Fibroblast of the aortic adventitia (primary cell): ENCODE data around the gene SLC24A3. TPM values are rescaled to one million over a fixed set of nuclear protein-coding genes. Genes with fewer than 3 reads are reported as not detected.

ENCODE experiments used
- DNase-seq: peaks from one replicate; pipeline ENCODE4 v3.0.0-alpha.2; 2010; ENCODE audit warnings: low read depth
- H3K4me3 ChIP-seq: 2 replicates; pipeline ENCODE4 v1.5.1; 2011; ENCODE audit warnings: low read depth, mild to moderate bottlenecking, control low read depth, low read length, moderate library complexity
- total RNA-seq: library from RNA; depleted of rRNA; stranded (reverse); fragments of >200 nt; gene quantifications from 2 replicates; pipeline ENCODE4 v1.2.3, GENCODE V29; 2012; ENCODE audit warnings: low replicate concordance
- TF ChIP-seq, protein P1 (sequence below): IDR thresholded peaks from 2 replicates; pipeline ENCODE4 v1.5.1; 2011; ENCODE audit warnings: mild to moderate bottlenecking, low read length, control low read depth, inconsistent platforms; ENCODE audit not compliant: insufficient read depth

The SLC24A3 gene
- total RNA-seq, 1 donor = not detected

DNA sequence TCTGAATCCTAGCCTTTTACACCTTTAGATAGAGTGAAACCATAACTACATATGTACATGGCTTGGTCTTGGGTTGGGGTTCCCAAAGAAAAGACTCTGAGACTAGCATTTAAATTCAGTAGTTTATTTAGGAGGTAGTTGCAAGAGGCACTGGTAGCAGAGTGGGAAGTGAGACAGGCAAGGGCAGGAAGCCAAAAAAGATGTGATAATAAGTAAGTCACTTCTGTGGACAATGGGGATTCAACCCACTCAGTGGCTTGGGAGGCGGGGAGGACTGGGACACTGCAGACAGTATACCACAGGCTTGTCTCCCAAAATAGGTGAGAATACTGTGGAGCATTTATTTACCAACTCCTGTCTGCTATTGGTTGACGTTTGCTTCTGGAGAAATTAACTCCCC is 131.9 kb downstream of the SLC24A3 start:
- no peak for DNase-seq
- no peak overlapping the region for H3K4me3 ChIP-seq
- TF ChIP-seq, protein P1, sequence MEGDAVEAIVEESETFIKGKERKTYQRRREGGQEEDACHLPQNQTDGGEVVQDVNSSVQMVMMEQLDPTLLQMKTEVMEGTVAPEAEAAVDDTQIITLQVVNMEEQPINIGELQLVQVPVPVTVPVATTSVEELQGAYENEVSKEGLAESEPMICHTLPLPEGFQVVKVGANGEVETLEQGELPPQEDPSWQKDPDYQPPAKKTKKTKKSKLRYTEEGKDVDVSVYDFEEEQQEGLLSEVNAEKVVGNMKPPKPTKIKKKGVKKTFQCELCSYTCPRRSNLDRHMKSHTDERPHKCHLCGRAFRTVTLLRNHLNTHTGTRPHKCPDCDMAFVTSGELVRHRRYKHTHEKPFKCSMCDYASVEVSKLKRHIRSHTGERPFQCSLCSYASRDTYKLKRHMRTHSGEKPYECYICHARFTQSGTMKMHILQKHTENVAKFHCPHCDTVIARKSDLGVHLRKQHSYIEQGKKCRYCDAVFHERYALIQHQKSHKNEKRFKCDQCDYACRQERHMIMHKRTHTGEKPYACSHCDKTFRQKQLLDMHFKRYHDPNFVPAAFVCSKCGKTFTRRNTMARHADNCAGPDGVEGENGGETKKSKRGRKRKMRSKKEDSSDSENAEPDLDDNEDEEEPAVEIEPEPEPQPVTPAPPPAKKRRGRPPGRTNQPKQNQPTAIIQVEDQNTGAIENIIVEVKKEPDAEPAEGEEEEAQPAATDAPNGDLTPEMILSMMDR = no peak

DNA sequence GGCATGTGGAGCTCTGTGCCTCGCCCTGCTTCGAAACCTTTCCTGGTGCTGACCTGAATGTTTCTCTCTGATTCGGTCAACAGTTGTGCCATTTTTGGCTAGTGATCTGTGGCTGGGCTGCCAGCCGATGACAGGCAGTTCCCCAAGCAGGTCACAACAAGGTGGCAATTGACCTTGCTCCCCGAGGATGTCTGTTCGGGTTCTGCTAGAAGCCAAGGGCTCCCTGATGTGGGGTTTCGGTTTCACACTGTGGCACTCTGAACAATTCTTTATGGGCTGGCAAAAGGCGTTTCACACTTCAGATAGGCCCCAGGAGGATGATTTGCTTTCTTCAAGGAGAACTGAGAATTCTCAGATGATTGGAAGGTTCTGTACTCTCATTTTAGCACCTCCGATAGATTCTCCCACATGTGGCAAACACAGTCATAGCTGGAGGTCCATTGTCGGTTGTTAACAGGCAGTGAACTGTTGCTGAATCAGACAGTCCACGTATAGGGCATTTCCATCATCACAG is 135.6 kb downstream of the SLC24A3 start:
- TF ChIP-seq, protein P1 = no peak
- no peak for DNase-seq

DNA sequence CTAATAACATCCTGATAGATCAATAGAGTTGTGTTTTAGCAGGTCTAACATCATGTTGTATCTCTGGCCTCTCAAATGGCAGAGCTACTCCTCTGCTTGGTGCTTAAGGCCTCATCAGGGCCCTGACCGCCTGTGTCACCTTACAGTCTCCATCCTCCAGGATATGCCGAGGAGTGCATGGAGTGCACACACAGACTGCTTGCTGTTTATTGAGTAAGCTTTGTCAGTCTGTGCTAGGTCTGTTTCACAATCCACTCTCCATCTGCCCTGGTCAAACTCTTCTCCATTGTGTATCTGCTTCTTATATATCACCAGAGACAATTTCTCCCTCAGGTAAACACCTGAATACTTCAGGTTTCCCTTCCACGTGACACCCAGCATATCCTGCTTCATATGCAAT is 136.1 kb downstream of the SLC24A3 start:
- no peak overlapping the region for H3K4me3 ChIP-seq
- DNase-seq = no peak
- TF ChIP-seq, protein P1 = no peak

More for the DNA sequence above, 135.6 kb downstream of the SLC24A3 start:
- no peak overlapping the region for H3K4me3 ChIP-seq

DNA sequence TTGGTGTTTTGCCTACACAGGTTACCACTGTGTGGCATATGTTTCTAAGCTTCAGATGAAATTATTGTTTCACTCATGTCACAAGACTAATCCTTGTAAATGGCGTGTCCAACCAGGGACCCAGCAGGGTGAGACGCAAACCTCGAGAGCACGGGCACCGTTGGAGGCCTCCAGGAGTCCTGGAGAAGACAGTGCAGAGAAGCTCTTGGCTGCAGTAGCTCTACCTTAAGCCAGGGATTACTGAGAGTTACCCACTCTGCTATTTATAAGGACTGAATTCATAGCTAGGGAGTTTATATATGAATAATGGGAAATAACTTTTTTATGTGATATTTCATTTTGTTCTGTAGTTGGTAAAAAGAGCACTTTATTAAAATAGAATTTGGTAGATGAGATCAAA is 137.4 kb downstream of the SLC24A3 start:
- TF ChIP-seq, protein P1 = no peak
- H3K4me3 ChIP-seq = no peak overlapping the region
- DNase-seq = no peak

DNA sequence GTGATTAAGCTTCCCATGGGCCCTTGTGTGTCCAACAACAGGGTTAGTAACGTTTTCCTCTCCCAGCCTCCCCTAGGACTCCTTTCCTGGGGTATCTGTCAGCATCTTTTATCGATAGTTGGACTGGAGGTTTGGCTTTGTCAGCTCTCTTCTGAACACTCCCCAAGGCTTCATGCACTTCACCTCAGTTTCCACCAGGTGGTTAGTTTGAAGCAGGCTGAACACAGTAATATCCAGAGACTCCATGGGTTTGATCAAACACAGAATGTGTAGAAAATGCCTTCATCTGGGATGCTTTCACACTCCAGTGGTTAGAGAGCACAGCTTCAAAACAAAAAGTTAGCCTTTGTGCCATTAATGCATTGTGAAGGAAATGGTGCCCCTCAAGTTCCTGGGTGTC is 139.1 kb downstream of the SLC24A3 start:
- TF ChIP-seq, protein P1 = no peak
- no peak for DNase-seq
- no peak overlapping the region for H3K4me3 ChIP-seq

DNA sequence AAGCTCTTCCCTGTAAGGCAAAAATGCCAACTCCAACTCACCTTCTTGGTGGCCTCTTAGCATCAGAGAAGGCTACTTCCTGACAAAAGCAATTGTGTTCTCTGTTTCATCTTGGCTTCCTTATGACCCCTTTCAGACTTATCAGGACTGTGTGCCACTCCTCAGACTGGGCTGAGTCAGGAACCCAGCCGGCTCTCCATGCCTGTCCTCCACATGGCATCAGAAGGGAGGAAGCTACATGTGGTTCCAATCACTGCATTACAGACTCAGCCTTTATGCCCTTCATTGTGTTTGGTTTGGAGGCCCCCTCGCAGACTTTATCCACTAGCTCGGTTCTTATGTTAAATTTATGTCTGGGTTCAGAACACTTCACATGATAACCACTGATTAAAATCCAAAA is 142.5 kb downstream of the SLC24A3 start:
- no peak for DNase-seq
- TF ChIP-seq, protein P1 = no peak
- no peak overlapping the region for H3K4me3 ChIP-seq

DNA sequence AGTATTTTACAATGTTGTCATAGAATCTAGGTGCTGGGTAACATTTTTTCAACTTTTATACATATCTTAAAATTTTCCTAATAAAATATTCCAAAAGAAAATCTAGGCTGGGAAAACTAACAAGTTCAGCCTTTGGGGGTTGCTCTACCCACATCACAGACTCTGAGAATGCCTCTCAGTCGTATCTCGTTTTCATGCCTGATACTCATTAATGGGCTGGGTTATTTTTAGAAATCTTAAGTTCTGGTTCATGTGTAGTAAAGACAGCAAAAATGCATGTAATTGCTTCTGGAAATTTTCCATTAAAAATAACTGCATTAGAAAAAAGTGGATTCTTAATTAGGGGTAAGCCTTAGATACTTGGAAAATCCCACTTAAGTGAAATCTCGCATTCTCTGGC is 149.3 kb downstream of the SLC24A3 start:
- no peak overlapping the region for H3K4me3 ChIP-seq
- TF ChIP-seq, protein P1 = no peak
- DNase-seq = no peak
